Measurements from ENCODE around the gene PEX14. TPM values are rescaled to one million over a fixed set of nuclear protein-coding genes. Genes with fewer than 3 reads are reported as not detected.

PEX14 gene
- polyA plus RNA-seq, 1 donor from 2014 or later: 13.5 TPM

DNA sequence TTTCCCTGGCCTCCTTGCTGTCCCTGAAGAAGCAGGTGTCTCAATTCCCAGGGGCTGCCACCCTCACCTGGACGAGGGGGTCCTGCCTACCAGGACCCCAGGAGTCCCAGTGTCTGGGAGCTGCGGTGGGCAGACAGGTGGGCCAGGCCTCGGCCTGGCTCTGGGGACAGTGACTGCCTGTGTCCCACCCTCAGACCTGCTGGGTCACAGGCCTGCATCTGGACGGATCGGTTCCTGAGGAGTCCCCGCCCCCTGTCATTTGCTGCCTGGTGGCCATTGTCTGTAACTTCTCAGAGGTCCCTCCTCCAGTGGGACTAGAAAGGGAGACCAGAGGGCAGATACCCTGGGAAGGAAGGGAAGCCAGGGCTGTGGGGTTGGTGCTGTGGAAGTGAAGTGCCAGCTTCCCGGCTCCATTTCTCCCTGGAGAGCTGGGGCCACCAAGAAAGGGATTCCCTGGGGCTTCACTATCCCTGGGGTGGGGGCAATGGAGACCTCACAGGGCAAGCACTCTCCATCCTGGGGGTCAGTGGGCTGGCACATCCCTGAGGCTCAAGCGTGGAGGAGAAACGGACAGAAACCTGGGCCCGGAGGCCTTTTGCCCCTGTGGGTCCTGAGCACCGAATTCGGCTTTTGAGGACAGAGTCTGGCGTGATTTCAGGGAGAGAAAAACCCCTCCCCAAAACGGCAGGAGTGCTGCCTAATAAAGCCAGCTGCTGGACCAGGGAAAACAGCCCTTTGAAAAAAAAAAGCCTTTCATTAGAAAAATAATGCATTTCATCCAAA is 157.3 kb downstream of the PEX14 start:
- no peak overlapping the region for H2AFZ ChIP-seq (ENCODE audit: low read depth, low read length)
- H3K4me2 ChIP-seq (ENCODE audit: low read length): no peak overlapping the region
- H3K27ac ChIP-seq (ENCODE audit: low read length): no peak overlapping the region
- TF ChIP-seq EP300 (conservative IDR thresholded peaks at IDR 0.05; ENCODE audit: poor library complexity, severe bottlenecking) (no peak), SMC3 (conservative IDR thresholded peaks at IDR 0.05; ENCODE audit: poor library complexity) (no peak), MXI1 (conservative IDR thresholded peaks at IDR 0.05; ENCODE audit: poor library complexity, severe bottlenecking) (no peak), EZH2 (IDR thresholded peaks at IDR 0.05; ENCODE audit: borderline replicate concordance, insufficient read depth, low read length, poor library complexity, severe bottlenecking) (no peak), TAF1 (IDR thresholded peaks at IDR 0.05; ENCODE audit: low read depth) (no peak), RAD21 (conservative IDR thresholded peaks at IDR 0.05) (no peak), POLR2AphosphoS5 (IDR thresholded peaks at IDR 0.05) (no peak)
- TF ChIP-seq, protein P1, sequence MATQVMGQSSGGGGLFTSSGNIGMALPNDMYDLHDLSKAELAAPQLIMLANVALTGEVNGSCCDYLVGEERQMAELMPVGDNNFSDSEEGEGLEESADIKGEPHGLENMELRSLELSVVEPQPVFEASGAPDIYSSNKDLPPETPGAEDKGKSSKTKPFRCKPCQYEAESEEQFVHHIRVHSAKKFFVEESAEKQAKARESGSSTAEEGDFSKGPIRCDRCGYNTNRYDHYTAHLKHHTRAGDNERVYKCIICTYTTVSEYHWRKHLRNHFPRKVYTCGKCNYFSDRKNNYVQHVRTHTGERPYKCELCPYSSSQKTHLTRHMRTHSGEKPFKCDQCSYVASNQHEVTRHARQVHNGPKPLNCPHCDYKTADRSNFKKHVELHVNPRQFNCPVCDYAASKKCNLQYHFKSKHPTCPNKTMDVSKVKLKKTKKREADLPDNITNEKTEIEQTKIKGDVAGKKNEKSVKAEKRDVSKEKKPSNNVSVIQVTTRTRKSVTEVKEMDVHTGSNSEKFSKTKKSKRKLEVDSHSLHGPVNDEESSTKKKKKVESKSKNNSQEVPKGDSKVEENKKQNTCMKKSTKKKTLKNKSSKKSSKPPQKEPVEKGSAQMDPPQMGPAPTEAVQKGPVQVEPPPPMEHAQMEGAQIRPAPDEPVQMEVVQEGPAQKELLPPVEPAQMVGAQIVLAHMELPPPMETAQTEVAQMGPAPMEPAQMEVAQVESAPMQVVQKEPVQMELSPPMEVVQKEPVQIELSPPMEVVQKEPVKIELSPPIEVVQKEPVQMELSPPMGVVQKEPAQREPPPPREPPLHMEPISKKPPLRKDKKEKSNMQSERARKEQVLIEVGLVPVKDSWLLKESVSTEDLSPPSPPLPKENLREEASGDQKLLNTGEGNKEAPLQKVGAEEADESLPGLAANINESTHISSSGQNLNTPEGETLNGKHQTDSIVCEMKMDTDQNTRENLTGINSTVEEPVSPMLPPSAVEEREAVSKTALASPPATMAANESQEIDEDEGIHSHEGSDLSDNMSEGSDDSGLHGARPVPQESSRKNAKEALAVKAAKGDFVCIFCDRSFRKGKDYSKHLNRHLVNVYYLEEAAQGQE (IDR thresholded peaks at IDR 0.05; ENCODE audit: borderline replicate concordance): no peak
- TF ChIP-seq, protein P2, sequence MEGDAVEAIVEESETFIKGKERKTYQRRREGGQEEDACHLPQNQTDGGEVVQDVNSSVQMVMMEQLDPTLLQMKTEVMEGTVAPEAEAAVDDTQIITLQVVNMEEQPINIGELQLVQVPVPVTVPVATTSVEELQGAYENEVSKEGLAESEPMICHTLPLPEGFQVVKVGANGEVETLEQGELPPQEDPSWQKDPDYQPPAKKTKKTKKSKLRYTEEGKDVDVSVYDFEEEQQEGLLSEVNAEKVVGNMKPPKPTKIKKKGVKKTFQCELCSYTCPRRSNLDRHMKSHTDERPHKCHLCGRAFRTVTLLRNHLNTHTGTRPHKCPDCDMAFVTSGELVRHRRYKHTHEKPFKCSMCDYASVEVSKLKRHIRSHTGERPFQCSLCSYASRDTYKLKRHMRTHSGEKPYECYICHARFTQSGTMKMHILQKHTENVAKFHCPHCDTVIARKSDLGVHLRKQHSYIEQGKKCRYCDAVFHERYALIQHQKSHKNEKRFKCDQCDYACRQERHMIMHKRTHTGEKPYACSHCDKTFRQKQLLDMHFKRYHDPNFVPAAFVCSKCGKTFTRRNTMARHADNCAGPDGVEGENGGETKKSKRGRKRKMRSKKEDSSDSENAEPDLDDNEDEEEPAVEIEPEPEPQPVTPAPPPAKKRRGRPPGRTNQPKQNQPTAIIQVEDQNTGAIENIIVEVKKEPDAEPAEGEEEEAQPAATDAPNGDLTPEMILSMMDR (IDR thresholded peaks at IDR 0.05; ENCODE audit: poor library complexity, severe bottlenecking): no peak
- no peak overlapping the region for H3K4me3 ChIP-seq (ENCODE audit: low read length)
- no peaks in the 10 kb centered on the region for H4K20me1 ChIP-seq (ENCODE audit: insufficient read depth)
- H3K9me2 ChIP-seq (ENCODE audit: insufficient read depth, low read length): no peaks in the 10 kb centered on the region
- H3K9me3 ChIP-seq (ENCODE audit: low read length): no peaks in the 10 kb centered on the region
- no peaks in the 10 kb centered on the region for H3F3A ChIP-seq (ENCODE audit: insufficient read depth, low read length, poor library complexity, severe bottlenecking)
- no peaks in the 10 kb centered on the region for H3K36me3 ChIP-seq (ENCODE audit: insufficient read depth, low read length)
- no peaks in the 10 kb centered on the region for H3K27me3 ChIP-seq (ENCODE audit: insufficient read depth, low read depth, low read length)
- no peaks in the 10 kb centered on the region for H3K79me2 ChIP-seq (replicated peaks; ENCODE audit: insufficient read depth, low read length)
- H3K9ac ChIP-seq (ENCODE audit: low read length): no peak overlapping the region

DNA sequence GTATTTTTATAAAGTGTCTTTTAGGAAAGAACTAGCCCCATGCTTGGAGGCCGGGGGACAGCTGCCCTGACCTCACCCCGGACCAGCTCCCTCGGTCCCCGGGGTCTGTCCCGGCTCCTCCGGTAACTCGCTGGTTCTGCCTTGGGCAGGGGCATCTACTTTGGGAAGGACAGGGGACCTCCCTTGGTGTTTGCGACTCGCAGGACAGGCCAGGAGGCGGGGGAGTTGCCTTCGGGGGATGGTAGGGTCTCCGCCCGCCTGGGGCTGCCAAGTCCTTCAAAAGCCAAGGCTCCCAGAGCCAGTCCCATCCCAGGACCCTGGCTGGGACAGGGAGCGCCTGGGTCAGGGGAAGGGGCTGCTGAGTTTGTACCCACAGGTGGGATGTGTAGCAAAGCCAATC is 157.9 kb downstream of the PEX14 start:
- Histone ChIP-seq H4K20me1 (ENCODE audit: insufficient read depth) (no peaks in the 10 kb centered on the region), H3F3A (ENCODE audit: insufficient read depth, low read length, poor library complexity, severe bottlenecking) (no peaks in the 10 kb centered on the region), H3K9me2 (ENCODE audit: insufficient read depth, low read length) (no peaks in the 10 kb centered on the region), H3K9ac (ENCODE audit: low read length) (no peak overlapping the region), H3K27ac (ENCODE audit: low read length) (no peak overlapping the region), H3K36me3 (ENCODE audit: insufficient read depth, low read length) (no peaks in the 10 kb centered on the region), H2AFZ (ENCODE audit: low read depth, low read length) (no peak overlapping the region), H3K4me2 (ENCODE audit: low read length) (no peak overlapping the region), H3K27me3 (ENCODE audit: insufficient read depth, low read depth, low read length) (no peaks in the 10 kb centered on the region), H3K4me3 (ENCODE audit: low read length) (no peak overlapping the region), H3K9me3 (ENCODE audit: low read length) (no peaks in the 10 kb centered on the region), H3K79me2 (replicated peaks; ENCODE audit: insufficient read depth, low read length) (no peaks in the 10 kb centered on the region)
- no peak for TF ChIP-seq EZH2 (IDR thresholded peaks at IDR 0.05; ENCODE audit: borderline replicate concordance, insufficient read depth, low read length, poor library complexity, severe bottlenecking)
- no peak for TF ChIP-seq RAD21 (conservative IDR thresholded peaks at IDR 0.05)
- TF ChIP-seq, protein P1 (IDR thresholded peaks at IDR 0.05; ENCODE audit: borderline replicate concordance): no peak
